ENCODE measurements around the gene ZNF367.

Gene ZNF367

GRCh38 chr9:96342571-96343245, 75.5 kb downstream of the ZNF367 start:
- H3K4me3 ChIP-seq (ENCODE audit: low read length) = no peak overlapping the region
- no peak for DNase-seq (ENCODE audit: low read depth)
- no peak for TF ChIP-seq CTCF (conservative IDR thresholded peaks at IDR 0.05; ENCODE audit: low read depth, low read length)

- no peak overlapping the region for H3K4me3 ChIP-seq (ENCODE audit: low read length)
- no peak for DNase-seq (ENCODE audit: low read depth)
- TF ChIP-seq CTCF (conservative IDR thresholded peaks at IDR 0.05; ENCODE audit: low read depth, low read length) = no peak
Measured at GRCh38 chr9:96340707-96341106, 77.5 kb downstream of the ZNF367 start.

GRCh38 chr9:96338299-96338698, 79.9 kb downstream of the ZNF367 start:
- DNase-seq (ENCODE audit: low read depth) = no peak
- TF ChIP-seq CTCF (conservative IDR thresholded peaks at IDR 0.05; ENCODE audit: low read depth, low read length) = no peak
- H3K4me3 ChIP-seq (ENCODE audit: low read length) = no peak overlapping the region

All from retinal pigment epithelial cell (primary cell).